HepG2 (cell line): ENCODE data around the gene ALKBH2. TPM values are rescaled to one million over a fixed set of nuclear protein-coding genes. Genes with fewer than 3 reads are reported as not detected.
A peak's percentile ranks its signal among the peaks of the same experiment; 100 is the strongest.

ENCODE experiments used
- ATF3 ChIP-seq: sonication (generic); formaldehyde crosslinking; IDR thresholded peaks from 2 replicates; pipeline ENCODE4 v1.4.0; 2020; ENCODE audit warnings: missing genetic modification reagents
- BCL3 ChIP-seq: sonication (generic); formaldehyde crosslinking; IDR thresholded peaks from 2 replicates; pipeline ENCODE4 v1.5.1; 2020; ENCODE audit warnings: mild to moderate bottlenecking, missing genetic modification reagents, moderate library complexity
- BORCS8-MEF2B ChIP-seq: sonication (generic); formaldehyde crosslinking; IDR thresholded peaks from 2 replicates; pipeline ENCODE4 v1.8.0; 2022; ENCODE audit warnings: mild to moderate bottlenecking, missing genetic modification reagents
- CENPBD1 ChIP-seq: sonication (generic); formaldehyde crosslinking; IDR thresholded peaks from 2 replicates; pipeline ENCODE4 v1.8.0; 2022; ENCODE audit warnings: missing genetic modification reagents, low read depth, mild to moderate bottlenecking, borderline replicate concordance
- DMAP1 ChIP-seq: IDR thresholded peaks from 2 replicates; pipeline ENCODE4 v1.6.1; 2016
- FOXA1 ChIP-seq, 2 experiments: fragments of 450-650 bp in 1 of 2; sonication (generic) in 1 of 2; formaldehyde crosslinking in 1 of 2; IDR thresholded peaks; 2 replicates each; pipeline versions ENCODE4 v1.4.0 to v1.6.1; 2016 to 2020; ENCODE audit warnings: missing genetic modification reagents in 1 of 2
- KMT2A ChIP-seq: sonication (generic); formaldehyde crosslinking; IDR thresholded peaks from 2 replicates; pipeline ENCODE4 v1.4.0; 2020; ENCODE audit warnings: missing genetic modification reagents
- PRPF4 ChIP-seq: fragments of 200-400 bp; formaldehyde crosslinking; IDR thresholded peaks from 2 replicates; pipeline ENCODE4 v1.6.1; 2016; ENCODE audit warnings: low read length, low read depth; ENCODE audit not compliant: poor library complexity, severe bottlenecking
- TAF1 ChIP-seq: sonication (generic); formaldehyde crosslinking; IDR thresholded peaks from 2 replicates; pipeline ENCODE4 v1.4.0; 2020; ENCODE audit warnings: missing genetic modification reagents
- ZBTB37 ChIP-seq: sonication (generic); formaldehyde crosslinking; IDR thresholded peaks from 2 replicates; pipeline ENCODE4 v1.4.0; 2020; ENCODE audit warnings: mild to moderate bottlenecking, missing genetic modification reagents
- ZNF609 ChIP-seq: sonication (generic); formaldehyde crosslinking; IDR thresholded peaks from 2 replicates; pipeline ENCODE4 v1.4.0; 2020; ENCODE audit warnings: mild to moderate bottlenecking, missing genetic modification reagents, borderline replicate concordance
- ZNF616 ChIP-seq: sonication (generic); formaldehyde crosslinking; IDR thresholded peaks from 2 replicates; pipeline ENCODE4 v1.5.0; 2020; ENCODE audit warnings: low read depth, mild to moderate bottlenecking, missing genetic modification reagents
- ZNF83 ChIP-seq: sonication (generic); formaldehyde crosslinking; IDR thresholded peaks from 2 replicates; pipeline ENCODE4 v1.4.0; 2020; ENCODE audit warnings: missing genetic modification reagents, mild to moderate bottlenecking, borderline replicate concordance
- polyA plus RNA-seq, 8 experiments: library from polyadenylated mRNA; depleted of rRNA in 3 of 8; stranded (reverse) in 7 of 8; unstranded in 1 of 8; fragments of >200 nt; fragmentation: Illumina TruSeq in 4 of 8; extraction: Trizol in 4 of 8; gene quantifications; 2 replicates each; pipeline versions ENCODE4 v1.2.1 to v1.2.3, GENCODE V29; 2011 to 2016; ENCODE audit warnings: low read depth in 4 of 8, missing spikeins in 1 of 8, mixed read lengths in 1 of 8; ENCODE audit not compliant: insufficient read depth in 1 of 8
- total RNA-seq, 5 experiments: library from RNA; depleted of rRNA; stranded (reverse); fragments of >200 nt; fragmentation: Illumina TruSeq; extraction: Trizol; gene quantifications; 2 replicates each; pipeline ENCODE4 v1.2.3, GENCODE V29; 2016; ENCODE audit warnings: low read depth in 1 of 5
- TF ChIP-seq, protein P1 (sequence below): sonication (generic); formaldehyde crosslinking; conservative IDR thresholded peaks from 2 replicates; pipeline ENCODE4 v1.5.0; 2020; ENCODE audit warnings: missing genetic modification reagents
- TF ChIP-seq, protein P2 (sequence below): sonication (generic); formaldehyde crosslinking; IDR thresholded peaks from 2 replicates; pipeline ENCODE4 v1.4.0; 2020; ENCODE audit warnings: missing genetic modification reagents, mild to moderate bottlenecking, borderline replicate concordance

Gene ALKBH2
- total and polyA plus RNA-seq, 2 of the 13 experiments (the other 11 are each of a cell fraction or from before 2014, with no cell fraction given), result 21.0 to 40.5 TPM

DNA sequence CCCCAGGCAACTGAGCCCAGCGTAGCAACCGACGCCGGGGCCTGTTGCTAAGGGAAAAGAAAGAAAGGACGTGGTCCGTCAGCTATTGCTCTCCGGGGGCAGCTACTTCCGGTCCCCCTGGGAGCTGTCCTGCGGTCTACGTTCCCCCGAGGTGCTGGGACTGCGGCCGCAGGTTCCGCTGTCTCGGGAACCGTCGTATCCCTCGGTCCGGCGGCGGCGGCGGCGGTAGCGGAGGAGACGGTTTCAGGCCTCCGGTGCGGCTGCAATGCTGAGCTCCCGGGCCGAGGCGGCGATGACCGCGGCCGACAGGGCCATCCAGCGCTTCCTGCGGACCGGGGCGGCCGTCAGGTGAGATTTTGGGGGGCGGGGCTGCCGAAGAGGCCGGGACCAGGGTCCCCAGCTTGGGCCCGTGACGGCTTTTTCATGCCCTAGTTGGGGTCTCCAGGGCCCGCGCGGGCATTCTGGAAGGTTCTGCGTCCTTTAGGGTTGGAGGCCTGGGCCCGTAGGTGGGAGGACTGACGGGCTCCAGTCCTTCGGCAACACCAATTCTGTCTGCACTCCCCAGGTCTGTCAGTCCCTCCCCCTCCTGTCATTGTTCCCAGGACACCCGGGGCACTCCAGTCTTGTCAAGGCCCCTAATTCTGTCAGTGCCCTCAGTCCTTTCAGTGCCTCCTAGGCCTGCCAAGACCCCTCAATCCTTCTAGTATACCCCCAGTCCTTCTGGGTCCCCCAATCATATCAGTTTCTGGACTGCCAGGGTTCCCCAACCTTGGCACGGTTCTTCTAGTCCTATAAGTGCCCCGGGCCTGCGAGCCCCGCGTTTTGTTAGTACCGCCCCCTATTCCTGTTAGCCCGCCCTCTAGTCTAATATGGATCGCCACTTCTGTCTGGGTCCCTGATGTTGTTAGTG lies 40.6 kb downstream of the ALKBH2 start, which contains the start of gene USP30 (continued):
- peak; percentile 72 for TF ChIP-seq ZNF609
- peak; percentile 64; the same call in 1 of the 2 replicates for TF ChIP-seq BCL3 (CRISPR knock-in tag)
- TF ChIP-seq, protein P1, sequence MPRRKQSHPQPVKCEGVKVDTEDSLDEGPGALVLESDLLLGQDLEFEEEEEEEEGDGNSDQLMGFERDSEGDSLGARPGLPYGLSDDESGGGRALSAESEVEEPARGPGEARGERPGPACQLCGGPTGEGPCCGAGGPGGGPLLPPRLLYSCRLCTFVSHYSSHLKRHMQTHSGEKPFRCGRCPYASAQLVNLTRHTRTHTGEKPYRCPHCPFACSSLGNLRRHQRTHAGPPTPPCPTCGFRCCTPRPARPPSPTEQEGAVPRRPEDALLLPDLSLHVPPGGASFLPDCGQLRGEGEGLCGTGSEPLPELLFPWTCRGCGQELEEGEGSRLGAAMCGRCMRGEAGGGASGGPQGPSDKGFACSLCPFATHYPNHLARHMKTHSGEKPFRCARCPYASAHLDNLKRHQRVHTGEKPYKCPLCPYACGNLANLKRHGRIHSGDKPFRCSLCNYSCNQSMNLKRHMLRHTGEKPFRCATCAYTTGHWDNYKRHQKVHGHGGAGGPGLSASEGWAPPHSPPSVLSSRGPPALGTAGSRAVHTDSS (CRISPR knock-in tag), result no peak
- TF ChIP-seq, protein P2, sequence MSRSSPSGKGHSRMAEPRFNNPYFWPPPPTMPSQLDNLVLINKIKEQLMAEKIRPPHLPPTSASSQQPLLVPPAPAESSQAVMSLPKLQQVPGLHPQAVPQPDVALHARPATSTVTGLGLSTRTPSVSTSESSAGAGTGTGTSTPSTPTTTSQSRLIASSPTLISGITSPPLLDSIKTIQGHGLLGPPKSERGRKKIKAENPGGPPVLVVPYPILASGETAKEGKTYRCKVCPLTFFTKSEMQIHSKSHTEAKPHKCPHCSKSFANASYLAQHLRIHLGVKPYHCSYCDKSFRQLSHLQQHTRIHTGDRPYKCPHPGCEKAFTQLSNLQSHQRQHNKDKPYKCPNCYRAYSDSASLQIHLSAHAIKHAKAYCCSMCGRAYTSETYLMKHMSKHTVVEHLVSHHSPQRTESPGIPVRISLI (CRISPR knock-in tag), result peak; percentile 71
- TF ChIP-seq TAF1, result peak; percentile 77
- no peak for TF ChIP-seq CENPBD1 (CRISPR knock-in tag)
- TF ChIP-seq DMAP1, result peak; percentile 94
- TF ChIP-seq BORCS8-MEF2B (CRISPR knock-in tag), result peak; percentile 85; the same call in 1 of the 2 replicates
- no peak for TF ChIP-seq ZBTB37
- TF ChIP-seq FOXA1 (IDR thresholded peaks at IDR 0.05), result no peak
- 0 out of 2 replicates have a peak, but pooled peaks have one; percentile 51 for TF ChIP-seq FOXA1 (CRISPR knock-in tag; IDR thresholded peaks at IDR 0.05)
- peak; percentile 59; the same call in 1 of the 2 replicates for TF ChIP-seq ZNF83 (CRISPR knock-in tag)
- peak; percentile 68; the same call in 1 of the 2 replicates for TF ChIP-seq ZNF616 (CRISPR knock-in tag)
- TF ChIP-seq ATF3 (CRISPR knock-in tag), result peak; percentile 73
- peak; percentile 98 for TF ChIP-seq KMT2A (CRISPR knock-in tag)
- TF ChIP-seq PRPF4, result no peak
